GM19395 (cell line): ENCODE results near the gene DAZAP2.
"Not testable (repeated sequence)": the region's sequence is repeated elsewhere in the genome, so short reads cannot be mapped to it uniquely, and the experiment has no call there.

Experiments used
- ATAC-seq: cut with Tn5 transposase; IDR thresholded peaks from one replicate; pipeline ENCODE4 v1.9.1; 2021; ENCODE audit warnings: mild to moderate bottlenecking, moderate library complexity; ENCODE audit not compliant: unreplicated experiment

The DAZAP2 gene

DNA sequence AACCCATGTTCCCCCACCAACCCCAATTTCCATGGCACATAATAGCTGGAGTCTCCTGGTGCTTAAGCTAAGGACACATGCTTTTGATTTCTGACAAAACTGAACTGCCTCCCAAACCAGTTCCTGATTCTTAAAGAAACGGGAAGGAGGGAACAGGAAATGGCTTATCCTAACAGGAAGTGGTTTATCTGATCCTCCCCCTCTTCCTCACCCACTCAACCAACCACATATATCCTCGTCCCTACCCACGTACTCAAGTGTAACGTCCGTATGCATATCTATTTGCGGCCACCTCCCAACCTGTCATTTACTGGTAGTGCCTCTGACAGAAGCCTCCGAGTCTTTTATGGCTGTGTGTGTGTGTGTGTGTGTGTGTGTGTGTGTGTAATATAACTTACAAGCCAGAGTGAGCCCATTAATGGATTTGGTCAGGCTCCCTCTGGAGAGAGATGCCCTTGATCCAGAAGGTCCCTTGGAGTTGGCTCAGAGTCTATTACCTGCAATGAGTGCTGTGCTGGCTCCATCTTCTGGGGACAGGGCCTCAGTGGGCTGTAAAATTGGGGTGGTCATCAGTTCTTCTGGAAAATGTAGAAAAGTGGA, 7.7 kb downstream of the DAZAP2 start:
- ATAC-seq, result no peak

GRCh38 chr12:51247523-51248206, 9.0 kb downstream of the DAZAP2 start:
- no peak for ATAC-seq

DNA sequence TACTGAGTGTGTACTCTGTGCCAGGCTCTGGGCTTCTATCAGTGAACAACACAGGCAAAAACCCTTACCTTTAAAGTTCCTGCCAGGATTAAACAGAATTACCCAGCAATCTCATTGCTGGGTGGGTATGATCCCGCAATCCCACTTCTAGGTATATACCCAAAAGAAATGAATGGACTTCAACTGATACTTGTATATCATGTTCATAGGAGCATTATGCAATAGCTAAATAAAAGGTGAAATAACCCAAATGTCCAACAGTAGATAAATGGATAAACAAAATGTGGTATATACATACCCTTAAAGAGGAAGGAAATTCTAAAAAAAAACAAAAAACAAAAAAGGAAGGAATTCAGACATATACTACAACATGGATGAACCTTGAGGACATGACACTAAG, 14.7 kb downstream of the DAZAP2 start:
- ATAC-seq, result no peak

DNA sequence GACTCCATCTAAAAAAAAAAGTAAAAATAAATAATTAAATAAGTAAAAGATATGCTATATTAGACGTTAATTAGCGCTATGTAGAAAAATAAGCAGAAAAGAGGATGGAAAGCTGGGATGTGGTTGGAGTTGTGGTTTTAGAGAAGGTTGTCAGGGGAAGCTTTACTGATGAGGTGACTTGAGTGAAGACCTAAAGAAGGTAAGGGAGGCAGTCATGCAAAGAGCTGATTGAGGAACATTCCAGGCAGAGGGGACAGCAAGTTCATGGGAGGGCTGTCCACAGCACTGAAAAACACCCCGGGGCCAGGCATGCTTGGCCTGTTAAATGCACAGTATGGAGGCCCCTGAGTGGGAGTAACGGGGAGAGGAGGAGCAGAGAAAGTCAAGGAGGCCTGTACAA, 15.9 kb downstream of the DAZAP2 start:
- no peak for ATAC-seq

DNA sequence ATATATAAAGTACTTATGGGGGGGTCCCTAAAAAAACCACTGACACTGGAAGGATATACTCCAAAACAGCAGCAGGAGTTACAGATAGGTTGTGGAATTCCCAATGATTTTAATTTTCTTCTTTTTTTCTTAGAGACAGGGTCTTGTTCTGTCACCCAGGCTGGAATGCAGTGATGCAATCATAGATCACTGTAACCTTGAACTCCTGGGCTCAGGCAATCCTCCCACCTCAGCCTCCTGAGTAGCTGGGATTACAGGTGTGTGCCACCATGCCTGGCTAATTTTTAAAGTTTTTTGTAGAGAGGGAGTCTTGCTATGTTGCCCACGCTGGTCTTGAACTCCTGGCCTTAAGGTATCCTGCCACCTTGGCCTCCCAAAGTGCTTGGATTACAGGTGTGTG, 21.0 kb downstream of the DAZAP2 start:
- ATAC-seq, result not testable (repeated sequence)

DNA sequence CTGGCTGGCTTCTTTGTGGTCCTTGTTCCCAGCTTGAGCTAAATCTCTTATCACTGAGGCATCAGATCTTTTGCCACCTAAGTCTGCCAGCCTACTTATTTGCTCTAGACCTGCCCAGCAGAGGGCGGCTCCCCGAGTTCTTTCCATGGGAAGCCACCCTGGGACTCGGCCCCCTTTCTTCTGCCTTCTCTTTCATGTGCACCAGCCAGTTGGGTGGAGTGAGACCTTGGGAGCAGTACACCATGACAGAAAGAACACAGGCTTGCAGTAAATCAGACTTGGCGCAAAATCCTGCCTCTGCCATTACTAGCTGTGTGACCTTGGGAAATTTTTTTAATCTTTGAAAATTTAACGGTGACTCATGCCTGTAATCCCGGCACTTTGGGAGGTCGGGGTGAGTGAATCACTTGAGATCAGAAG, 24.1 kb downstream of the DAZAP2 start:
- ATAC-seq, result no peak

GRCh38 chr12:51263341-51263740, 24.7 kb downstream of the DAZAP2 start:
- ATAC-seq, result no peak

DNA sequence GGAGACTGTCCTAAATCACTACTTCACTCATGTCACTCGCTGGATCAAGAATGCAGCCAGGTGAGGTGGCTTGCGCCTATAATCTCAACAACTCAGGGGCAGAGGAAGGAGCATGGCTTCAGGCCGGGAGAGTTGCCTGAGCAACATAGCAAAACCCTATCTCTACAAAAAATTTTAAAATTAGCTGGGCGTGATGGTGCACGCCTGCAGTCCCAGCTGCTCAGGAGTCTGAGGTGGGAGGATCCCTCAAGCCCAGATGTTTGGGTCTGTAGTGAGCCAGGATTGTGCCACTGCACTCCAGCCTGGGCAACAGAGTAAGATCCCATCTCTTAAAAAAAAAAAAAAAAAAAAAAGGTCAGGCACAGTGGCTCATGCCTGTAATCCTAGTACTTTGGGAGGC, 25.7 kb downstream of the DAZAP2 start:
- ATAC-seq, result no peak

DNA sequence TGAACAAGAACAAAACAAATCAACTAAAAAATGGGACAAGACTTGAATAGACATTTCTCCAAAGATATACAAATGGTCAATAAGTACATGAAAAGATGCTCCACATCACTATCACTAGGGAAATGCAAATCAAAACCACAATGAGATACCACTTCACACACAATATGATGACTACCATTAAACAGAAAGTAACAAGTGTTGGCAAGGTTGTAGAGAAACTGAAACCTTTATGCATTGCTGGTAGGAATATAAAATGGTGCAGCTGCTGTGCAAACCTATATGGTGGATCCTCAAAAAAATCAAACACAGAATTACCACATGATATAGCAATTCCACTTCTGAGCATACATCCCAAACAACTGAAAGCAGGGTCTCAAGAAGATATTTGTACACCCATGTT, 26.4 kb downstream of the DAZAP2 start:
- ATAC-seq, result no peak

GRCh38 chr12:51269174-51270066, 30.8 kb downstream of the DAZAP2 start:
- peak; percentile 29 for ATAC-seq

- peak; percentile 72 for ATAC-seq
Measured at GRCh38 chr12:51270067-51270950, 31.7 kb downstream of the DAZAP2 start, which contains the start of gene SMAGP. Gene SMAGP (minus strand): TSS chr12:51270415. CDS start chr12:51269278, 1,137 bp downstream.

DNA sequence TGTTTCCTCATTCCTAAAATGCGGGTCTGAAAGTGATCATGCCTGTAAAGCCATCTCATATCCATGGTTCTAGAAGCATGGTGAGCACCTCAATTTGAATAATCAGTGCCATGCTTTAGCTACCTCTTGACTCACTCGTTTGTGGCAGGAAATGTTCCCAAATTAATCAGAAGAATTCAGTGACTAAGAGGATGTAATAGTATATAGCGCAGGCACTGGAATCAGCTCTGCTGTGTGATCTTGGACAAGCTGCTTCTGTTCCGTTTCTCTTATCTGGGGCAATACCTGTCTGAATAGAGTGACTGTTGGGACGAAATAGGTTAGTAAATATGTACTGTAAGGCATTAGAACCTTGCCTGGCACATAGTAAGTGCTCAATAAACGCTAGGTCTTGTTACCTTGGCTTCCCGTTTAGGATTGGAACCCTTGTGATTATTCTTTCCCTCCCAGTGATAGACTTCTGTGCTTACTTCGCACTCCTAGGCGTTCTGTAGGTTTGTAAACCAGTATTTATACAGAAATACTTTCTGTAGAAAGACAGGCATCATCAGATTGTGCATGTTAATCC, 32.4 kb downstream of the DAZAP2 start:
- ATAC-seq, result no peak

DNA sequence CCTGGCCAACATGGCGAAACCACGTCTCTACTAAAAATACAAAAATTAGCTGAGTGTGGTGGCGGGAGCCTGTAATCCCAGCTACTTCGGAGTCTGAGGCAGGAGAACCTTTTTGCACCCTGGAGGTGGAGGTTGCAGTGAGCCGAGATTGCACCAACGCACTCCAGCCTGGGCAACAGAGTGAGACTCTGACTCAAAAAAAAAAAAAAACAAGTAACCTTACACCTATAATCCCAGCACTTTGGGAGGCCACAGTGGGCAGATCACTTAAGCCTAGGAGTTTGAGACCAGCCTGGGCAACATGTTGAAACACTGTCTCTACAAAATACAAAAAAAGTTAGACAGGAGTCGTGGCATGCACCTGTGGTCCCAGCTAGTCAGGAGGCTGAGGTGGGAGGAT, 34.2 kb downstream of the DAZAP2 start:
- not testable (repeated sequence) for ATAC-seq

- no peak for ATAC-seq
Measured at GRCh38 chr12:51275088-51275487, 36.5 kb downstream of the DAZAP2 start.

GRCh38 chr12:51281202-51281924, 42.7 kb downstream of the DAZAP2 start:
- ATAC-seq, result no peak

DNA sequence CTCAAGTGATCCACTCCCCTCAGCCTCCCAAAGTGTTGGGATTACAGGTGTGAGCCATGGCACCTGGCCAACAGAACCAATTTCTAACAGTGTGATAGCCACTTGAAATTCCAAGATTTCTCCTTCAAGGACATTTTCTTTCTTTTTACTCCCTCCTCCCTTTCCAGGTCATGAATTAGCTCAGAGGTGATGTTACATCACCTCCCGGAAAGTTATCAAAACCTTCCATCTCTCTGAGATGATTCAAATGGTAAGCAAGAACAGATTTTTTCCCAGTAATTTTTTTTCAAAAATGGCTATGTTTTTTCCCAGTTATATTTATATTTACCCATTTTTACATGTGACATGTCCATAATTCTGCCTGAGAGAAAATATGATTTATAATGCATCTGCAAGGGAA, 47.2 kb downstream of the DAZAP2 start:
- no peak for ATAC-seq

- ATAC-seq, result not testable (repeated sequence)
Measured at GRCh38 chr12:51291603-51292513, 53.2 kb downstream of the DAZAP2 start.
